Neural progenitor cell (in vitro differentiated cells): ENCODE measurements around the gene PA2G4.

Experiments
- CTCF ChIP-seq: fragments of 200-600 bp; sonication (generic); IDR thresholded peaks from 2 replicates; pipeline ENCODE4 v1.5.1; 2017; ENCODE audit warnings: antibody characterized with exemption, mild to moderate bottlenecking
- EZH2 ChIP-seq: fragments of 200-600 bp; sonication (generic); IDR thresholded peaks from 2 replicates; pipeline ENCODE4 v1.6.1; 2017; ENCODE audit warnings: antibody characterized with exemption, mild to moderate bottlenecking, moderate library complexity

- TF ChIP-seq CTCF (no peak), EZH2 (no peak)
Observed at GRCh38 chr12:56061982-56062381, 42.4 kb upstream of the PA2G4 start.
